ENCODE measurements around the gene HIRIP3. TPM values are rescaled to one million over a fixed set of nuclear protein-coding genes. Genes with fewer than 3 reads are reported as not detected.
A peak's percentile ranks its signal among the peaks of the same experiment; 100 is the strongest.

HIRIP3 gene
- total RNA-seq, 1 donor from 2014 or later: 31.8 TPM

DNA sequence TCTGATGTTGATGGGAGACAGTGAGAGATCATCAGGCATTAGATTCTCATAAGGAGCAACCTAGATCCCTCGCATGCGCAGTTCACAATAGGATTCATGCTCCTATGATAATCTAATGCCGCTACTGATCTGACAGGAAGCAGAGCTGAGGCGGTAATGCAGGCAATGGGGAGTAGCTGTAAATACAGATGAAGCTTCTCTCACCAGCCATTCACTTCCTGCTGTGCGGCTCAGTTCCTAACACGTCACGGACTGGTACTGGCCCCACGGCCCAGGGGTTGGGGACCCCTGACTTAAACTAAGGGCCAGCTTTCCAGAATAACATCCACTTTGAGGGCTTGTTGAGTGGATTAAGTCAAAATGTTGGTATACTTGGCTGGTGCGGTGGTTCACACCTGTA lies 36.1 kb downstream of the HIRIP3 start:
- TF ChIP-seq, protein P1, sequence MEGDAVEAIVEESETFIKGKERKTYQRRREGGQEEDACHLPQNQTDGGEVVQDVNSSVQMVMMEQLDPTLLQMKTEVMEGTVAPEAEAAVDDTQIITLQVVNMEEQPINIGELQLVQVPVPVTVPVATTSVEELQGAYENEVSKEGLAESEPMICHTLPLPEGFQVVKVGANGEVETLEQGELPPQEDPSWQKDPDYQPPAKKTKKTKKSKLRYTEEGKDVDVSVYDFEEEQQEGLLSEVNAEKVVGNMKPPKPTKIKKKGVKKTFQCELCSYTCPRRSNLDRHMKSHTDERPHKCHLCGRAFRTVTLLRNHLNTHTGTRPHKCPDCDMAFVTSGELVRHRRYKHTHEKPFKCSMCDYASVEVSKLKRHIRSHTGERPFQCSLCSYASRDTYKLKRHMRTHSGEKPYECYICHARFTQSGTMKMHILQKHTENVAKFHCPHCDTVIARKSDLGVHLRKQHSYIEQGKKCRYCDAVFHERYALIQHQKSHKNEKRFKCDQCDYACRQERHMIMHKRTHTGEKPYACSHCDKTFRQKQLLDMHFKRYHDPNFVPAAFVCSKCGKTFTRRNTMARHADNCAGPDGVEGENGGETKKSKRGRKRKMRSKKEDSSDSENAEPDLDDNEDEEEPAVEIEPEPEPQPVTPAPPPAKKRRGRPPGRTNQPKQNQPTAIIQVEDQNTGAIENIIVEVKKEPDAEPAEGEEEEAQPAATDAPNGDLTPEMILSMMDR (conservative IDR thresholded peaks at IDR 0.05): no peak
- peak overlapping the region; percentile 47 for H3K4me3 Mint-ChIP-seq
- no peak overlapping the region for H3K27ac Mint-ChIP-seq (ENCODE audit: unreplicated experiment)

DNA sequence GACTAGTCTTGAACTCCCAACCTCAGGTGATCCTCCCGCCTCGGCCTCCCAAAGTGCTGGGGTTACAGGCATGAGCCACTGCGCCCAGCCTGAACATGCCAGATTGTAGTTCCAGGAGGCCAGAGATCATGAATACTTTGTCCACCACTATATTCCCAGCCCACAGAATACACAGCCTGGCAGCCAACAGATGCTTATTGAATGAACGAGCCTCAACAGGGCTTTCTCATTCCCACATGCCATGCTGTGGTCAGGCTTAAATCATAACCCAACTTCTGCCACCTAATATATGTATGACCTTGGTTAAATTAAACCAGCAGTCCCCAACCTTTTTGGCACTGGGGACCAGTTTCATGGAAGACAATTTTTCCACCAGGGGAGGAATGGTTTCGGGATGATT lies 36.7 kb downstream of the HIRIP3 start:
- no peaks in the 10 kb centered on the region for H3K9me3 Mint-ChIP-seq
- H3K4me3 Mint-ChIP-seq: no peak overlapping the region
- TF ChIP-seq, protein P1 (conservative IDR thresholded peaks at IDR 0.05): no peak
- no peak overlapping the region for H3K27ac Mint-ChIP-seq (ENCODE audit: unreplicated experiment)
- peaks cover 20% of the 10 kb centered on the region for H3K4me1 Mint-ChIP-seq
- no peak for DNase-seq (ENCODE audit: low read depth, low spot score)
- H3K36me3 Mint-ChIP-seq (ENCODE audit: low read depth): no peaks in the 10 kb centered on the region
- no peaks in the 10 kb centered on the region for H3K27me3 Mint-ChIP-seq (ENCODE audit: low read depth)

More for the DNA sequence above, 36.1 kb downstream of the HIRIP3 start:
- Mint-ChIP-seq H3K27me3 (ENCODE audit: low read depth) (no peaks in the 10 kb centered on the region), H3K4me1 (peaks cover 20% of the 10 kb centered on the region), H3K36me3 (ENCODE audit: low read depth) (no peaks in the 10 kb centered on the region), H3K9me3 (no peaks in the 10 kb centered on the region)
- no peak for DNase-seq (ENCODE audit: low read depth, low spot score)

DNA sequence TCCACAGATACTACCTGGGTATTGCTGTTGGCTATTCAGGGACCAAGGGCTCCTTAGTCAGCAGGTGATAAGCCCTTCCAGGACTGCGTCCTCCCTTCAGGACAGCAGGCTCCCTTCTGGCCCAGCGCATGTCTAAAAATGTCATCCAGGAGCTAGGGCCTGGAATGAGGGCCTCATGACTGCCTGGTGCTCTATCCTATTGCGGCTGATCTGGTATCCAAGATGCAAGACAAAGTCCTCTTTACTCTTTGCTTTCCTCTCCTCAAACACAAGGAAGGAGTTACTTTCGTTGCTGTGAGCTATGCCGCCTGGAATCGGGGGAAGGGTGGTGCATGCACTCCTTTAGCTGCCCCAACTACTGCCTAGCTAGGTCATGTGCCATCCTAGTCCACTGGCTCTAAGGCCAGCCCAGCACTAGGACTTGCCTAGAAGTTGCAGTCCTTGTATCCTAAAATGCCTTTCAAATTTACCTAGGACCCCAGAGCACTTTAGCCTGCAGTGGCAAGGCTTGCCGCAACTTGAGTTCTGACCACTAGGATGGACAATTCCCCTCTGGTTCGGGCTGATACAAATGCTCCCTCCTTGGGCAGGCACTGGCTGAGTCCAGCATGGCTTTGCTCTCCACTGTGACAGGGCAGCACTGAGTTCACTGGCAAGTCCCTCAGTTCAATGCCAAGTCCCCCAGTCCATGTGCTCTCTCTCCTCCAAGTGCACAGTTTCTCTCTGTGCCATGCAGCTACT lies 43.6 kb downstream of the HIRIP3 start:
- H3K4me1 Mint-ChIP-seq: no peaks in the 10 kb centered on the region
- peak overlapping the region; percentile 47 for H3K27ac Mint-ChIP-seq (ENCODE audit: unreplicated experiment)
- DNase-seq (ENCODE audit: low read depth, low spot score): no peak
- H3K9me3 Mint-ChIP-seq: peaks cover 5% of the 10 kb centered on the region
- no peak overlapping the region for H3K4me3 Mint-ChIP-seq
- H3K27me3 Mint-ChIP-seq (ENCODE audit: low read depth): no peaks in the 10 kb centered on the region
- TF ChIP-seq, protein P1 (conservative IDR thresholded peaks at IDR 0.05): no peak
- H3K36me3 Mint-ChIP-seq (ENCODE audit: low read depth): no peaks in the 10 kb centered on the region

DNA sequence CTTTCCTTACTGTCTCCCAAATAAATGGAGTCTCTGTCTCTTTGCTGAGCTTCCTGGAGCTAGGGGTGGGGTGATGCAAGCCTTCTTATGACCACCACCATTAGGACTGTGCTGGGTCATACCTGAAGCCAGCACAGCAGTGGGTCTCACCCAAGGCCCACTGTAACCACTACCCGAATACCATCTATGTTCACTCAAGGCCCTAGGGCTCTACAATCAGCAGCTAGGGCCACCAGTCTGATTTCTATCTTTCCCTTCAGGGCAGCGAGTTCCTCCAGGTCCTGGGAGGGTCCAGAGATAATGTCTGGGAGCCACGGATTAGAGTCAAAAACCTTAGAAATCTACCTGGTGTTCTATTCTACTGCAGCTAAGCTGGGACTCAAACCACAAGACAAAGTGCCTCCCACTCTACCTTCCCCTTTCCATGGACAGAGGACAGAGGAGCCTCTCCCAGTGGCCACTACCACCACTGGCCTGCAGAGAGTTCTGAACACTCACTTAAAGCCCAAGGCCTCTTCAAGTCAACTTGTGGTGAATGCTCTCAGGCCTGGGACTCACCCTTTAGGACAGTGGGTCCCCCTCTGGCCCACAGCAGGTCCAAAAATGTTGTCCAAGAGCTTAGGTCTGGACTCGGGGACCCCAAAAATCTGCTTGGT lies 44.5 kb downstream of the HIRIP3 start:
- H3K9me3 Mint-ChIP-seq: peaks cover 5% of the 10 kb centered on the region
- no peak for DNase-seq (ENCODE audit: low read depth, low spot score)
- no peak overlapping the region for H3K4me3 Mint-ChIP-seq
- H3K4me1 Mint-ChIP-seq: no peaks in the 10 kb centered on the region
- H3K27me3 Mint-ChIP-seq (ENCODE audit: low read depth): no peaks in the 10 kb centered on the region
- TF ChIP-seq, protein P1 (conservative IDR thresholded peaks at IDR 0.05): no peak
- H3K27ac Mint-ChIP-seq (ENCODE audit: unreplicated experiment): no peak overlapping the region
- no peaks in the 10 kb centered on the region for H3K36me3 Mint-ChIP-seq (ENCODE audit: low read depth)

DNA sequence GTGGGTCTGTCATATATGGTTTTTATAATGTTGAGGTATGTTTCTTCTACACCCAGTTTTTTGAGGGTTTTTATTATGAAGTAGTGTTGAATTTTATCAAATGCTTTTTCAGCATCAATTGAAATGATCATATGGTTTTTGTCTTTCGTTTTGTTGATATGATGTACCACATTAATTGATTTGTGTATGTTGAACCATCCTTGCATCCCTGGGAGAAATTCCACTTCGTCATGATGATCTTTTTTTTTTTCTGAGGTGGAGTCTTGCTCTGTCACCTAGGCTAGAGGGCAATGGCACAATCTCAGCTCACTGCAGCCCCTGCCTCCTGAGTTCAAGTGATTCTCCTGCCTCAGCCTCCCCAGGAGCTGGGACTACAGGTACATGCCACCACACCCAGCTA lies 47.5 kb downstream of the HIRIP3 start:
- Mint-ChIP-seq H3K4me1 (peaks cover 10% of the 10 kb centered on the region), H3K9me3 (peaks cover 5% of the 10 kb centered on the region), H3K4me3 (no peak overlapping the region), H3K36me3 (ENCODE audit: low read depth) (no peaks in the 10 kb centered on the region), H3K27ac (ENCODE audit: unreplicated experiment) (no peak overlapping the region), H3K27me3 (ENCODE audit: low read depth) (no peaks in the 10 kb centered on the region)
- no peak for DNase-seq (ENCODE audit: low read depth, low spot score)
- TF ChIP-seq, protein P1 (conservative IDR thresholded peaks at IDR 0.05): no peak

All from neural crest cell (in vitro differentiated cells).